GM23338 (cell line): ENCODE data around the gene DOCK2. TPM values are rescaled to one million over a fixed set of nuclear protein-coding genes. Genes with fewer than 3 reads are reported as not detected.

Source experiments
- ATAC-seq: fragments of 200-7000 bp; cut with Tn5 transposase; 3 replicates; pipeline ENCODE4 v1.9.1; 2020
- DNase-seq: peaks from one replicate; pipeline ENCODE4 v3.0.0-alpha.2; 2015; ENCODE audit warnings: low spot score
- H2AFZ ChIP-seq: fragments of 200-600 bp; sonication (generic); 2 replicates; pipeline ENCODE4 v1.8.0; 2016; ENCODE audit warnings: antibody characterized with exemption, mild to moderate bottlenecking, moderate library complexity
- H3F3A ChIP-seq: fragments of 200-600 bp; sonication (generic); replicated peaks from 2 replicates; pipeline ENCODE4 v1.8.0; 2017; ENCODE audit warnings: antibody characterized with exemption, mixed run types, low read depth
- H3K27ac ChIP-seq: fragments of 200-600 bp; sonication (generic); 2 replicates; pipeline ENCODE4 v1.6.1; 2016; ENCODE audit warnings: low read depth
- H3K27me3 ChIP-seq: fragments of 200-600 bp; sonication (generic); 2 replicates; pipeline ENCODE4 v1.8.0; 2016; ENCODE audit warnings: mild to moderate bottlenecking, mixed run types, moderate library complexity; ENCODE audit not compliant: insufficient read depth
- H3K36me3 ChIP-seq: fragments of 200-600 bp; sonication (generic); 2 replicates; pipeline ENCODE4 v1.8.0; 2016; ENCODE audit warnings: mild to moderate bottlenecking; ENCODE audit not compliant: insufficient read depth
- H3K4me1 ChIP-seq: fragments of 200-600 bp; sonication (generic); 2 replicates; pipeline ENCODE4 v1.8.0; 2016; ENCODE audit warnings: mild to moderate bottlenecking, moderate library complexity; ENCODE audit not compliant: insufficient read depth
- H3K4me2 ChIP-seq: fragments of 200-600 bp; sonication (generic); 2 replicates; pipeline ENCODE4 v1.7.1; 2017; ENCODE audit warnings: mixed run types
- H3K4me3 ChIP-seq: fragments of 200-600 bp; sonication (generic); 2 replicates; pipeline ENCODE4 v1.6.1; 2016; ENCODE audit warnings: mixed run types
- H3K79me2 ChIP-seq: fragments of 200-600 bp; sonication (generic); replicated peaks from 2 replicates; pipeline ENCODE4 v1.8.0; 2017; ENCODE audit warnings: mild to moderate bottlenecking; ENCODE audit not compliant: insufficient read depth
- H3K9me2 ChIP-seq: fragments of 200-600 bp; sonication (generic); 2 replicates; pipeline ENCODE4 v1.8.0; 2017; ENCODE audit not compliant: insufficient read depth
- H4K20me1 ChIP-seq: fragments of 200-600 bp; sonication (generic); replicated peaks from 2 replicates; pipeline ENCODE4 v1.8.0; 2017; ENCODE audit warnings: mild to moderate bottlenecking; ENCODE audit not compliant: insufficient read depth
- H3K27ac Mint-ChIP-seq: 2 replicates; pipeline ENCODE4 v1.8.0; 2020; ENCODE audit warnings: inconsistent platforms, mild to moderate bottlenecking, moderate library complexity, mixed read lengths
- H3K27me3 Mint-ChIP-seq: 3 replicates; pipeline ENCODE4 v1.8.0; 2022; ENCODE audit warnings: low read depth, mild to moderate bottlenecking, moderate library complexity, mixed read lengths, inconsistent platforms; ENCODE audit not compliant: insufficient read depth, poor library complexity
- H3K36me3 Mint-ChIP-seq: 3 replicates; pipeline ENCODE4 v1.8.0; 2021; ENCODE audit warnings: low read depth, mild to moderate bottlenecking, inconsistent platforms, moderate library complexity, mixed read lengths
- H3K4me1 Mint-ChIP-seq: 3 replicates; pipeline ENCODE4 v1.8.0; 2020; ENCODE audit warnings: mild to moderate bottlenecking, inconsistent platforms, mixed read lengths
- H3K4me3 Mint-ChIP-seq: 3 replicates; pipeline ENCODE4 v1.8.0; 2021; ENCODE audit warnings: moderate library complexity, mild to moderate bottlenecking, inconsistent platforms, mixed read lengths
- H3K9me3 Mint-ChIP-seq: 3 replicates; pipeline ENCODE4 v1.8.0; 2020; ENCODE audit warnings: moderate library complexity, mild to moderate bottlenecking, inconsistent platforms, mixed read lengths
- CREB1 ChIP-seq: fragments of 250-450 bp; sonication (Bioruptor Pico); IDR thresholded peaks from 2 replicates; pipeline ENCODE4 v1.5.0; 2020; ENCODE audit warnings: low read depth, mild to moderate bottlenecking, moderate library complexity
- JUNB ChIP-seq: IDR thresholded peaks from one replicate; pipeline ENCODE4 v1.6.1; 2016; ENCODE audit warnings: antibody characterized with exemption; ENCODE audit not compliant: unreplicated experiment
- NANOG ChIP-seq: IDR thresholded peaks from 2 replicates; pipeline ENCODE4 v1.6.1; 2016; ENCODE audit warnings: antibody characterized with exemption, borderline replicate concordance
- POLR2AphosphoS5 ChIP-seq: IDR thresholded peaks from 2 replicates; pipeline ENCODE4 v1.6.1; 2016; ENCODE audit warnings: antibody characterized with exemption, low read depth
- STAT1 ChIP-seq: IDR thresholded peaks from one replicate; pipeline ENCODE4 v1.6.1; 2016; ENCODE audit warnings: antibody characterized with exemption; ENCODE audit not compliant: unreplicated experiment
- ZNF331 ChIP-seq: fragments of 250-450 bp; sonication (Bioruptor Pico); IDR thresholded peaks from 2 replicates; pipeline ENCODE4 v1.5.0; 2020; ENCODE audit warnings: low read depth, mild to moderate bottlenecking, moderate library complexity
- polyA plus RNA-seq: library from polyadenylated mRNA; unstranded; fragments of >200 nt; fragmentation: Nextera tagmentation; extraction: Ambion mirVana; gene quantifications from 2 replicates; pipeline ENCODE4 v1.2.1, GENCODE V29; 2016
- total RNA-seq: library from RNA; depleted of rRNA; stranded (reverse); fragments of >200 nt; shearing (Covaris generic); gene quantifications from 2 replicates; pipeline ENCODE4 v1.2.3, GENCODE V29; 2014
- TF ChIP-seq, protein P1 (sequence below): fragments of 250-450 bp; sonication (Bioruptor Pico); IDR thresholded peaks from 2 replicates; pipeline ENCODE4 v1.5.0; 2020; ENCODE audit warnings: mild to moderate bottlenecking, moderate library complexity
- TF ChIP-seq, protein P2 (sequence below): IDR thresholded peaks from 2 replicates; pipeline ENCODE4 v1.6.1; 2016; ENCODE audit warnings: antibody characterized with exemption
- TF ChIP-seq, protein P3 (sequence below), 2 experiments: fragments of 200-600 bp in 1 of 2; sonication (generic) in 1 of 2; conservative IDR thresholded peaks; 2 replicates each; pipeline versions ENCODE4 v1.5.1 to v1.6.1; 2016 to 2017; ENCODE audit warnings: antibody characterized with exemption in 2 of 2, low read depth in 2 of 2, mild to moderate bottlenecking in 2 of 2, moderate library complexity in 1 of 2

The DOCK2 gene
- total and polyA plus RNA-seq, 2 experiments from 2014 or later = 3.7 to 9.4 TPM

DNA sequence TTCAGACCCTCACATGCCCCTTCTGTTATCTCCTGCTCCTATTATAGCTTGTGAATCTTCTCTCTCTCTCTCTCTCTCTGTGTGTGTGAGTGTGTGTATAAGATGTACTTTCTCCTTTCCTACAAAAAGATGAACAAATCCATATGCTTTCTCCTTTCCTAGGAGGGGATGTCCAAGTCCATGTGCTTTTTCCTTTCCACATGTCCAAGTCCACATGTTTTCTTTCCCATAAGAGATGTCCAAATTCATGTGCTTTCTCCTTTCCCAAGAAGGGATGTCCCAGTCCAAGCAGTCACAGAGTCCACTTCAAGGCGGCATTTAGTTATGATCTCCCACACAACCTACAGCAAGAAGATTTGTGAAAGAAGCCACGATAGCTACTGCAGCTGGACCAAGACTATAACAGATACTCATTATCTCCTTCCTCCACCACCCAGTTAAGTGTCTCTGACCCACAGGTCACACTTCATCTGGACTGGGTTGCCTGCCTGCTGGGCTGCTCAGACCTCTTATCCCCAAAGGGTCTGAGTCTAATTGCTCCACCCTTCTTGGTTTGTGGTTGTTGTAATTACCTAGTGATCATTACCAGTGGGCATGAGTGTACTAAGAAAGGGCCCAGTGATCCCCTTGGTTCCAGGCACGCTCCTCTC lies 450.2 kb downstream of the DOCK2 start (continued):
- TF ChIP-seq, protein P1, sequence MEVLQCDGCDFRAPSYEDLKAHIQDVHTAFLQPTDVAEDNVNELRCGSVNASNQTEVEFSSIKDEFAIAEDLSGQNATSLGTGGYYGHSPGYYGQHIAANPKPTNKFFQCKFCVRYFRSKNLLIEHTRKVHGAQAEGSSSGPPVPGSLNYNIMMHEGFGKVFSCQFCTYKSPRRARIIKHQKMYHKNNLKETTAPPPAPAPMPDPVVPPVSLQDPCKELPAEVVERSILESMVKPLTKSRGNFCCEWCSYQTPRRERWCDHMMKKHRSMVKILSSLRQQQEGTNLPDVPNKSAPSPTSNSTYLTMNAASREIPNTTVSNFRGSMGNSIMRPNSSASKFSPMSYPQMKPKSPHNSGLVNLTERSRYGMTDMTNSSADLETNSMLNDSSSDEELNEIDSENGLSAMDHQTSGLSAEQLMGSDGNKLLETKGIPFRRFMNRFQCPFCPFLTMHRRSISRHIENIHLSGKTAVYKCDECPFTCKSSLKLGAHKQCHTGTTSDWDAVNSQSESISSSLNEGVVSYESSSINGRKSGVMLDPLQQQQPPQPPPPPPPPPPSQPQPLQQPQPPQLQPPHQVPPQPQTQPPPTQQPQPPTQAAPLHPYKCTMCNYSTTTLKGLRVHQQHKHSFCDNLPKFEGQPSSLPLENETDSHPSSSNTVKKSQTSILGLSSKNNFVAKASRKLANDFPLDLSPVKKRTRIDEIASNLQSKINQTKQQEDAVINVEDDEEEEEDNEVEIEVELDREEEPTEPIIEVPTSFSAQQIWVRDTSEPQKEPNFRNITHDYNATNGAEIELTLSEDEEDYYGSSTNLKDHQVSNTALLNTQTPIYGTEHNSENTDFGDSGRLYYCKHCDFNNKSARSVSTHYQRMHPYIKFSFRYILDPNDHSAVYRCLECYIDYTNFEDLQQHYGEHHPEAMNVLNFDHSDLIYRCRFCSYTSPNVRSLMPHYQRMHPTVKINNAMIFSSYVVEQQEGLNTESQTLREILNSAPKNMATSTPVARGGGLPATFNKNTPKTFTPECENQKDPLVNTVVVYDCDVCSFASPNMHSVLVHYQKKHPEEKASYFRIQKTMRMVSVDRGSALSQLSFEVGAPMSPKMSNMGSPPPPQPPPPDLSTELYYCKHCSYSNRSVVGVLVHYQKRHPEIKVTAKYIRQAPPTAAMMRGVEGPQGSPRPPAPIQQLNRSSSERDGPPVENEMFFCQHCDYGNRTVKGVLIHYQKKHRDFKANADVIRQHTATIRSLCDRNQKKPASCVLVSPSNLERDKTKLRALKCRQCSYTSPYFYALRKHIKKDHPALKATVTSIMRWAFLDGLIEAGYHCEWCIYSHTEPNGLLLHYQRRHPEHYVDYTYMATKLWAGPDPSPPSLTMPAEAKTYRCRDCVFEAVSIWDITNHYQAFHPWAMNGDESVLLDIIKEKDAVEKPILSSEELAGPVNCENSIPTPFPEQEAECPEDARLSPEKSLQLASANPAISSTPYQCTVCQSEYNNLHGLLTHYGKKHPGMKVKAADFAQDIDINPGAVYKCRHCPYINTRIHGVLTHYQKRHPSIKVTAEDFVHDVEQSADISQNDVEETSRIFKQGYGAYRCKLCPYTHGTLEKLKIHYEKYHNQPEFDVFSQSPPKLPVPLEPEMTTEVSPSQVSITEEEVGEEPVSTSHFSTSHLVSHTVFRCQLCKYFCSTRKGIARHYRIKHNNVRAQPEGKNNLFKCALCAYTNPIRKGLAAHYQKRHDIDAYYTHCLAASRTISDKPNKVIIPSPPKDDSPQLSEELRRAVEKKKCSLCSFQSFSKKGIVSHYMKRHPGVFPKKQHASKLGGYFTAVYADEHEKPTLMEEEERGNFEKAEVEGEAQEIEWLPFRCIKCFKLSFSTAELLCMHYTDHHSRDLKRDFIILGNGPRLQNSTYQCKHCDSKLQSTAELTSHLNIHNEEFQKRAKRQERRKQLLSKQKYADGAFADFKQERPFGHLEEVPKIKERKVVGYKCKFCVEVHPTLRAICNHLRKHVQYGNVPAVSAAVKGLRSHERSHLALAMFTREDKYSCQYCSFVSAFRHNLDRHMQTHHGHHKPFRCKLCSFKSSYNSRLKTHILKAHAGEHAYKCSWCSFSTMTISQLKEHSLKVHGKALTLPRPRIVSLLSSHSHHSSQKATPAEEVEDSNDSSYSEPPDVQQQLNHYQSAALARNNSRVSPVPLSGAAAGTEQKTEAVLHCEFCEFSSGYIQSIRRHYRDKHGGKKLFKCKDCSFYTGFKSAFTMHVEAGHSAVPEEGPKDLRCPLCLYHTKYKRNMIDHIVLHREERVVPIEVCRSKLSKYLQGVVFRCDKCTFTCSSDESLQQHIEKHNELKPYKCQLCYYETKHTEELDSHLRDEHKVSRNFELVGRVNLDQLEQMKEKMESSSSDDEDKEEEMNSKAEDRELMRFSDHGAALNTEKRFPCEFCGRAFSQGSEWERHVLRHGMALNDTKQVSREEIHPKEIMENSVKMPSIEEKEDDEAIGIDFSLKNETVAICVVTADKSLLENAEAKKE (CRISPR knock-in tag) = no peak
- TF ChIP-seq NANOG (no peak), STAT1 (no peak), POLR2AphosphoS5 (no peak)

DNA sequence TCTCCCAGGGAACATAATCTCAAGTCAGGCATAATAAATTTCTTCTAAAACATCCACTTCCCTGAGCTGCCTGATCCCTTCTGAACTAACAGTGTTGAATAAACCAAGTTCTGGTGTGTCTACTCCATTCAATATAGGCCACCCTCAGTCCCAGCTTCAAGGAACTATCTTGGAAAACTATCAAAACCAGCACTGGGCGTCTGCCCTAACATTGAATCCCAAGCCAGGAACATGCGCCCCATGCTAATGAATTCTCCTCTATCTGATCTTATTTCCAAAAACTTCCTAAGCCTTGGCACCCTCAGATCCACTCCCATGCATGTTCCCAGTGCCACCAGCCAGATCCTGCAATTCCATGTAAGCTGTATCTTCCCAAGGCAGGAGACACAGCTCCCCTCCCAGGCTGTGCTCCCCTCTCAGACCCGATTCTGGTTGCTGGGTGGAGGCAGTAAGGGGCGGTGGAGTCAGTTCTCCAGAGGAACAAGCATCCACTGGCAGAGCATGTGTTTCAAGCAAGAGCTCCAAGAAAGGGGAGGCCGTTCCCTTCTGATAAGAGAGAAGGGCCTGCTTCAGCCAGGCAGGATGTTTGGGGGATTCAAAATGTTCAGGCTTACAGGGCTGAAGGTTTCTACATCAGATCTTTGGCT lies 455.5 kb downstream of the DOCK2 start:
- Histone ChIP-seq H3K79me2 (no peaks in the 10 kb centered on the region), H2AFZ (no peak overlapping the region), H3K27ac (no peak overlapping the region), H3K4me3 (no peak overlapping the region), H4K20me1 (no peaks in the 10 kb centered on the region), H3F3A (no peaks in the 10 kb centered on the region), H3K4me1 (no peaks in the 10 kb centered on the region), H3K4me2 (no peak overlapping the region), H3K27me3 (no peaks in the 10 kb centered on the region), H3K9me2 (peaks cover 8% of the 10 kb centered on the region; the same call in 1 of the 2 replicates), H3K36me3 (no peaks in the 10 kb centered on the region)
- H3K4me1 Mint-ChIP-seq = peaks cover 4% of the 10 kb centered on the region
- DNase-seq (no peak), ATAC-seq (no peak)
- H3K4me3 Mint-ChIP-seq = no peak overlapping the region
- peaks cover 7% of the 10 kb centered on the region for H3K27me3 Mint-ChIP-seq
- H3K9me3 Mint-ChIP-seq = no peaks in the 10 kb centered on the region; the same call in 2 of the 3 replicates
- H3K36me3 Mint-ChIP-seq = no peaks in the 10 kb centered on the region
- no peak overlapping the region for H3K27ac Mint-ChIP-seq
- TF ChIP-seq JUNB = no peak
- no peak for TF ChIP-seq ZNF331
- no peak for TF ChIP-seq STAT1
- TF ChIP-seq POLR2AphosphoS5 = no peak
- no peak for TF ChIP-seq NANOG
- TF ChIP-seq, protein P2, sequence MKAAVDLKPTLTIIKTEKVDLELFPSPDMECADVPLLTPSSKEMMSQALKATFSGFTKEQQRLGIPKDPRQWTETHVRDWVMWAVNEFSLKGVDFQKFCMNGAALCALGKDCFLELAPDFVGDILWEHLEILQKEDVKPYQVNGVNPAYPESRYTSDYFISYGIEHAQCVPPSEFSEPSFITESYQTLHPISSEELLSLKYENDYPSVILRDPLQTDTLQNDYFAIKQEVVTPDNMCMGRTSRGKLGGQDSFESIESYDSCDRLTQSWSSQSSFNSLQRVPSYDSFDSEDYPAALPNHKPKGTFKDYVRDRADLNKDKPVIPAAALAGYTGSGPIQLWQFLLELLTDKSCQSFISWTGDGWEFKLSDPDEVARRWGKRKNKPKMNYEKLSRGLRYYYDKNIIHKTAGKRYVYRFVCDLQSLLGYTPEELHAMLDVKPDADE = no peak
- no peak for TF ChIP-seq CREB1
- TF ChIP-seq, protein P3, sequence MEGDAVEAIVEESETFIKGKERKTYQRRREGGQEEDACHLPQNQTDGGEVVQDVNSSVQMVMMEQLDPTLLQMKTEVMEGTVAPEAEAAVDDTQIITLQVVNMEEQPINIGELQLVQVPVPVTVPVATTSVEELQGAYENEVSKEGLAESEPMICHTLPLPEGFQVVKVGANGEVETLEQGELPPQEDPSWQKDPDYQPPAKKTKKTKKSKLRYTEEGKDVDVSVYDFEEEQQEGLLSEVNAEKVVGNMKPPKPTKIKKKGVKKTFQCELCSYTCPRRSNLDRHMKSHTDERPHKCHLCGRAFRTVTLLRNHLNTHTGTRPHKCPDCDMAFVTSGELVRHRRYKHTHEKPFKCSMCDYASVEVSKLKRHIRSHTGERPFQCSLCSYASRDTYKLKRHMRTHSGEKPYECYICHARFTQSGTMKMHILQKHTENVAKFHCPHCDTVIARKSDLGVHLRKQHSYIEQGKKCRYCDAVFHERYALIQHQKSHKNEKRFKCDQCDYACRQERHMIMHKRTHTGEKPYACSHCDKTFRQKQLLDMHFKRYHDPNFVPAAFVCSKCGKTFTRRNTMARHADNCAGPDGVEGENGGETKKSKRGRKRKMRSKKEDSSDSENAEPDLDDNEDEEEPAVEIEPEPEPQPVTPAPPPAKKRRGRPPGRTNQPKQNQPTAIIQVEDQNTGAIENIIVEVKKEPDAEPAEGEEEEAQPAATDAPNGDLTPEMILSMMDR (conservative IDR thresholded peaks at IDR 0.05; ENCODE audit: low read depth in 2 of 2) = no peak
